HG03558 (cell line): ENCODE data around the gene VASP.
"Not testable (repeated sequence)": the region's sequence is repeated elsewhere in the genome, so short reads cannot be mapped to it uniquely, and the experiment has no call there.

Source experiments
- ATAC-seq: cut with Tn5 transposase; IDR thresholded peaks from one replicate; pipeline ENCODE4 v1.9.1; 2021; ENCODE audit warnings: moderate number of reproducible peaks; ENCODE audit not compliant: unreplicated experiment; ENCODE audit errors: extremely low read depth

The VASP gene

GRCh38 chr19:45495178-45495577, 12.1 kb upstream of the VASP start:
- no peak for ATAC-seq

GRCh38 chr19:45496349-45496953, 10.8 kb upstream of the VASP start:
- no peak for ATAC-seq

- ATAC-seq = no peak
Observed at GRCh38 chr19:45497791-45498190, 9.5 kb upstream of the VASP start.

GRCh38 chr19:45498411-45499195, 8.7 kb upstream of the VASP start, which contains the start of gene PPM1N:
Gene PPM1N, plus strand, starts transcription at chr19:45498443. Its CDS starts 30 bp downstream, at chr19:45498473.
- ATAC-seq = no peak

- no peak for ATAC-seq
Observed at GRCh38 chr19:45499196-45500180, 7.8 kb upstream of the VASP start.

- no peak for ATAC-seq
Observed at GRCh38 chr19:45500918-45501729, 6.2 kb upstream of the VASP start.

GRCh38 chr19:45501730-45502014, 5.6 kb upstream of the VASP start:
- ATAC-seq = no peak

- no peak for ATAC-seq
Observed at GRCh38 chr19:45502111-45502510, 5.2 kb upstream of the VASP start.

- ATAC-seq = no peak
Observed at GRCh38 chr19:45503909-45504308, 3.4 kb upstream of the VASP start.

- ATAC-seq = no peak
Observed at GRCh38 chr19:45505151-45505995, 1.9 kb upstream of the VASP start.

- no peak for ATAC-seq
Observed at GRCh38 chr19:45505996-45506245, 1.4 kb upstream of the VASP start.

- ATAC-seq = peak; percentile 38
Observed at GRCh38 chr19:45506246-45506988, 862 bp upstream of the VASP start.

GRCh38 chr19:45507872-45508416, 665 bp downstream of the VASP start:
- no peak for ATAC-seq

GRCh38 chr19:45508417-45508860, 1.2 kb downstream of the VASP start:
- no peak for ATAC-seq

GRCh38 chr19:45508861-45509691, 1.8 kb downstream of the VASP start:
- ATAC-seq = no peak

GRCh38 chr19:45509692-45510015, 2.4 kb downstream of the VASP start:
- ATAC-seq = no peak

- ATAC-seq = not testable (repeated sequence)
Observed at GRCh38 chr19:45510352-45510751, 3.1 kb downstream of the VASP start.

- no peak for ATAC-seq
Observed at GRCh38 chr19:45511074-45511473, 3.8 kb downstream of the VASP start.
